CD14-positive monocyte (primary cell): ENCODE data around the gene PAX6. TPM values are rescaled to one million over a fixed set of nuclear protein-coding genes. Genes with fewer than 3 reads are reported as not detected.

Experiments
- DNase-seq, 3 donors: peaks; one replicate each; pipeline ENCODE4 v3.0.0-alpha.2; 2011 to 2022
- H2AFZ ChIP-seq: 2 replicates; pipeline ENCODE4 v1.6.0; 2012; ENCODE audit warnings: mild to moderate bottlenecking, low read depth, low read length, inconsistent platforms; ENCODE audit not compliant: insufficient read depth, poor library complexity, severe bottlenecking
- H3K27ac ChIP-seq, 2 donors: 1 replicate in 1 of 2; 2 replicates in 1 of 2; pipeline ENCODE4 v1.5.1; 2012 to 2013; ENCODE audit warnings: low read length in 2 of 2, control low read depth in 1 of 2, inconsistent platforms in 1 of 2, low read depth in 1 of 2, mild to moderate bottlenecking in 1 of 2
- H3K27me3 ChIP-seq, 2 donors: one replicate each; pipeline versions ENCODE4 v1.6.0 to v1.6.1; 2011 to 2013; ENCODE audit warnings: low read length in 2 of 2; ENCODE audit not compliant: control insufficient read depth in 2 of 2, insufficient read depth in 2 of 2
- H3K36me3 ChIP-seq, 2 donors: replicated peaks in 1 of 2; 1 replicate in 1 of 2; 2 replicates in 1 of 2; pipeline versions ENCODE4 v1.5.1 to v1.6.1; 2012 to 2013; ENCODE audit warnings: low read length in 2 of 2, control low read depth in 1 of 2, inconsistent platforms in 1 of 2, mild to moderate bottlenecking in 1 of 2; ENCODE audit not compliant: insufficient read depth in 2 of 2, control insufficient read depth in 1 of 2
- H3K4me1 ChIP-seq, 2 donors: 1 replicate in 1 of 2; 2 replicates in 1 of 2; pipeline versions ENCODE4 v1.5.1 to v1.6.1; 2012 to 2013; ENCODE audit warnings: low read length in 2 of 2, control low read depth in 1 of 2, inconsistent platforms in 1 of 2, mild to moderate bottlenecking in 1 of 2, moderate library complexity in 1 of 2; ENCODE audit not compliant: insufficient read depth in 2 of 2, control insufficient read depth in 1 of 2
- H3K4me2 ChIP-seq: replicated peaks from 2 replicates; pipeline ENCODE3; 2012; ENCODE audit warnings: low read length, moderate library complexity, mild to moderate bottlenecking; ENCODE audit not compliant: poor library complexity, severe bottlenecking; ENCODE audit errors: extremely low read depth
- H3K4me3 ChIP-seq, 3 experiments: fragments of 200-600 bp in 1 of 3; sonication (generic) in 1 of 3; replicated peaks in 1 of 3; 1 replicate in 2 of 3; 2 replicates in 1 of 3; pipeline ENCODE4 v1.5.1; 2011 to 2013; ENCODE audit warnings: low read length in 3 of 3, mild to moderate bottlenecking in 3 of 3, control low read depth in 2 of 3, low read depth in 2 of 3, inconsistent platforms in 1 of 3, moderate library complexity in 1 of 3
- H3K79me2 ChIP-seq: 2 replicates; pipeline ENCODE4 v1.6.0; 2012; ENCODE audit warnings: mild to moderate bottlenecking, control low read depth, inconsistent platforms, low read length, moderate library complexity; ENCODE audit not compliant: insufficient read depth
- H3K9ac ChIP-seq: 2 replicates; pipeline ENCODE4 v1.6.0; 2017; ENCODE audit warnings: low read length, mild to moderate bottlenecking; ENCODE audit not compliant: insufficient read depth, poor library complexity, severe bottlenecking
- H3K9me3 ChIP-seq, 2 donors: replicated peaks in 1 of 2; 1 replicate in 1 of 2; 2 replicates in 1 of 2; pipeline versions ENCODE4 v1.5.1 to v1.6.1; 2012 to 2013; ENCODE audit warnings: low read length in 2 of 2, control low read depth in 1 of 2; ENCODE audit not compliant: control insufficient read depth in 1 of 2, insufficient read depth in 1 of 2
- H4K20me1 ChIP-seq: 2 replicates; pipeline ENCODE4 v1.6.0; 2012; ENCODE audit warnings: mild to moderate bottlenecking, low read length, control low read depth, moderate library complexity; ENCODE audit not compliant: insufficient read depth
- H3K27ac Mint-ChIP-seq, 7 donors: one replicate each; pipeline ENCODE4 v1.8.0; 2020; ENCODE audit warnings: mild to moderate bottlenecking in 7 of 7, mixed read lengths in 7 of 7, moderate library complexity in 6 of 7, inconsistent platforms in 2 of 7
- H3K27me3 Mint-ChIP-seq, 3 donors: one replicate each; pipeline ENCODE4 v1.8.0; 2021 to 2022; ENCODE audit warnings: low read depth in 3 of 3, mild to moderate bottlenecking in 3 of 3, mixed read lengths in 3 of 3, moderate library complexity in 3 of 3, inconsistent platforms in 1 of 3
- H3K36me3 Mint-ChIP-seq, 2 donors: one replicate each; pipeline ENCODE4 v1.8.0; 2020; ENCODE audit warnings: mixed read lengths in 2 of 2, inconsistent platforms in 1 of 2, mild to moderate bottlenecking in 1 of 2
- H3K4me1 Mint-ChIP-seq: one replicate; pipeline ENCODE4 v1.8.0; 2020; ENCODE audit warnings: mild to moderate bottlenecking, mixed read lengths
- H3K4me3 Mint-ChIP-seq, 2 donors: one replicate each; pipeline ENCODE4 v1.8.0; 2020; ENCODE audit warnings: mild to moderate bottlenecking in 2 of 2, mixed read lengths in 2 of 2, moderate library complexity in 1 of 2
- H3K9me3 Mint-ChIP-seq, 7 donors: one replicate each; pipeline ENCODE4 v1.8.0; 2020 to 2022; ENCODE audit warnings: mixed read lengths in 7 of 7, mild to moderate bottlenecking in 6 of 7, moderate library complexity in 6 of 7, inconsistent platforms in 2 of 7
- CTCF ChIP-seq: fragments of 200-600 bp; IDR thresholded peaks from one replicate; pipeline ENCODE4 v1.8.0; 2022; ENCODE audit warnings: antibody characterized with exemption, mild to moderate bottlenecking
- WGBS: methylation state at CpG from one replicate; pipeline ENCODE4 v1.1.5; 2013; ENCODE audit warnings: missing lambda C conversion rate; ENCODE audit not compliant: insufficient coverage; 5-methylcytosine and 5-hydroxymethylcytosine counted together
- intact Hi-C, 2 donors: fragments of 100-400 bp; cut with micrococcal nuclease; formaldehyde crosslinking; loops; one replicate each; pipeline versions ENCODE4 v1.15.0 to v1.15.1; 2023
- polyA plus RNA-seq, 3 donors: library from polyadenylated mRNA; depleted of rRNA in 1 of 3; unstranded in 2 of 3; stranded (reverse) in 1 of 3; fragments of 300-500 nt in 2 of 3; fragments of >200 nt in 1 of 3; fragmentation: Illumina TruSeq in 2 of 3; gene quantifications; 1 replicate in 2 of 3; 2 replicates in 1 of 3; pipeline ENCODE4 v1.2.3, GENCODE V29; 2012 to 2021

PAX6 gene
- polyA plus RNA-seq, 3 donors, result not detected

- H3K27ac ChIP-seq, result no peak overlapping the region
- no peak for TF ChIP-seq CTCF
- no peaks in the 10 kb centered on the region for H3K9me3 Mint-ChIP-seq
- WGBS, result no CpG with 5 or more reads among the region's 9 CpGs
- H3K27me3 Mint-ChIP-seq, result peaks cover 0 to 1% (median 0%) of the 10 kb centered on the region in 3 donors
- H3K4me3 ChIP-seq, result no peak overlapping the region
- peaks cover 0 to 1% of the 10 kb centered on the region in 2 donors for H3K36me3 Mint-ChIP-seq
- no peak overlapping the region for H3K9ac ChIP-seq
- DNase-seq, result no peak
- H3K27ac Mint-ChIP-seq, result no peak overlapping the region
- H3K4me1 ChIP-seq, result no peaks in the 10 kb centered on the region
- no peaks in the 10 kb centered on the region for H3K36me3 ChIP-seq
- no peak overlapping the region for H3K4me3 Mint-ChIP-seq
- intact Hi-C loops, result no loop called here
- no peaks in the 10 kb centered on the region for H3K79me2 ChIP-seq
- no peak overlapping the region for H2AFZ ChIP-seq
- H3K27me3 ChIP-seq, result no peaks in the 10 kb centered on the region
- H4K20me1 ChIP-seq, result no peaks in the 10 kb centered on the region
- no peak overlapping the region for H3K4me2 ChIP-seq
- no peaks in the 10 kb centered on the region for H3K4me1 Mint-ChIP-seq
- no peaks in the 10 kb centered on the region for H3K9me3 ChIP-seq
Observed at GRCh38 chr11:31768749-31769640, 42.1 kb downstream of the PAX6 start.

GRCh38 chr11:31767685-31768084 is 43.4 kb downstream of the PAX6 start:
- H3K36me3 ChIP-seq, result no peaks in the 10 kb centered on the region
- H3K9me3 ChIP-seq, result no peaks in the 10 kb centered on the region
- no peak overlapping the region for H3K4me3 ChIP-seq
- H3K27me3 ChIP-seq, result no peaks in the 10 kb centered on the region
- Mint-ChIP-seq H3K27me3 (peaks cover 0 to 1% (median 0%) of the 10 kb centered on the region in 3 donors), H3K27ac (no peak overlapping the region), H3K9me3 (no peaks in the 10 kb centered on the region), H3K36me3 (peaks cover 0 to 1% of the 10 kb centered on the region in 2 donors), H3K4me1 (no peaks in the 10 kb centered on the region), H3K4me3 (no peak overlapping the region)
- no peak for DNase-seq
- H3K79me2 ChIP-seq, result no peaks in the 10 kb centered on the region
- no peak for TF ChIP-seq CTCF
- no peaks in the 10 kb centered on the region for H3K4me1 ChIP-seq
- H3K9ac ChIP-seq, result no peak overlapping the region
- no peaks in the 10 kb centered on the region for H4K20me1 ChIP-seq
- no peak overlapping the region for H3K27ac ChIP-seq
- H3K4me2 ChIP-seq, result no peak overlapping the region
- no peak overlapping the region for H2AFZ ChIP-seq
- intact Hi-C loops, result no loop called here
- WGBS, result no CpG with 5 or more reads among the region's 2 CpGs
